ENCODE results near the gene DISP2.

Gene DISP2

DNA sequence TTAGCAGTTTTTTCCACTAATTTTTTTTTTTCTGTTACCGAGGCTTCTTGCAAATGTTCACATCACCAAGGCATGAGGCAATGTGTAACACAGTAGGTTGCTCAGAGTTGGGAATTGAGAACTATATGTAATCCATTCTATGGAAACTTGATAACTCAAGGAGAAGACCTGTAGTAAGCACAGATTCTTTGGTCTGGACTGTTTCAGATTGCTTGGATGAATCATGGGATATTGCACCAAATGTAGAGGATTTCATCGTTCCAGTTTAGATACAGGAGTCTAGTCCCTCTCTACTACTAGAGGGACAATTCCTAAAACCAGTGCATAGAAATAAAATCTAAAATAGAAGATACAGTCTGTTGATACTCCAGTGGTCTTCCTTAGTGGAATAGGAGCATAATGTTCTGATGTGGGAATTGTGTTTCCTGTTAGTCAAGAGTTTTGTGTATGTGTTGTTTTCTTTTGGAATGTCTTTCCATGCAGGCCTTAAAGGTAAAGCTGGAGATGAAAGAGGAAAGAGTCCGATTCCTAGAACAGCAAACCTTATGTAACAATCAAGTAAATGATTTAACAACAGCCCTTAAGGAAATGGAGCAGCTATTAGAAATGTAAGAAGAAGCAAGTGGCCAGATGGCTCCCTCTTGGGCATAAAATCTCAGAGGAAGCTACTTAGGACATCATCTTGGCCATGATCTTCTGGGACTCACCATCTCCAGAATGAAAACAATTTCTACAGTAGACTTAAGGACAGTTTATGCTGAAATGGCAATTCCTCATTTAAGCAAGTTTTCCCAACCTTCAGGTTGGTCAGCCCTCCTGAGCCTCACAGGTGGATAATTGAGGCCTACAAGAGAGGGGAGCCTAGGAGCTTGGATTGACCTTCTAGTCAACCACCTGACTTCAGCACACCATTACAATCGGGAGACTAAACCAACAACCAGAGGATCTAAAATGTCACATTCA is 35.2 kb downstream of the DISP2 start:
- no peak for DNase-seq

GRCh38 chr15:40397688-40398412 is 39.8 kb downstream of the DISP2 start:
- DNase-seq = no peak

DNA sequence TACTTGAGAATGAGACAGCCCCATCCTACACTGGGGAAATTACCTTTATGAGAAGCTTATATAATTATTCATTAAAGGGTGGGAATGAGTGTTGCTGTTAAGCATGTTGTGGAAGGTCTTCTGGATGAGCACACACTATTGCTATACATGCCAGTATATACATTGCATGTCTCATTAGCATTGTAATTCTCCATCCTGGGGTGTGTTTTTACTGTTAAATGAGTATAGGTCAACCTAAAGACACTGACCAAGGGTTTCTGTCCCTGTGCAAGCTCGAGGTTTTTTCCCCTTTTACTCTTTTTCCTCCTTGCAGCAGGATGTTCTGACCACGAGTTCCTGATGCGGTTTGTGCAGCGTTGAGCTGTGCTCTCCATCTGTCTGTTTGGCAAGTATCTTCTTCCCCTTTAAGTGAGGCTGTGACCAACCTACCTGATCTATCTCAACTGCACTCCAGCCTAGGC is 40.4 kb downstream of the DISP2 start:
- DNase-seq = no peak

DNA sequence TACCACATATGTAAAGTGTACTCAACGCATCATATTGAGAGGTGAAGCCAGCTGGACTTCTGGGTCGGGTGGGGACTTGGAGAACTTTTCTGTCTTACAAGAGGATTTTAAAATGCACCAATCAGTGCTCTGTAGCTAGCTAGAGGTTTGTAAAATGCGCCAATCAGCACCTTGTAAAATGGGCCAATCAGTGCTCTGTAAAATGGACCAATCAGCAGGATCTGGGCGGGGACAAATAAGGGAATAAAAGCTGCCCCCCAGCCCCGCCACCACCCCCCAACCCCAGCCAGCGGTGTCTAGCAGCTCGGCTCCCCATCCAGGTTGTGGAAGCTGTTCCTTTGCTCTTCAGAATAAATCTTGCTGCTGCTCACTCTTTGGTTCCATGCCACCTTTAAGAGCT is 41.4 kb downstream of the DISP2 start:
- no peak for DNase-seq

GRCh38 chr15:40405501-40406381 is 47.7 kb downstream of the DISP2 start, which contains the start of gene IVD:
IVD (plus strand) TSS chr15:40405795; CDS start chr15:40405828, 33 bp downstream.
- peak; percentile 89 for DNase-seq

DNA sequence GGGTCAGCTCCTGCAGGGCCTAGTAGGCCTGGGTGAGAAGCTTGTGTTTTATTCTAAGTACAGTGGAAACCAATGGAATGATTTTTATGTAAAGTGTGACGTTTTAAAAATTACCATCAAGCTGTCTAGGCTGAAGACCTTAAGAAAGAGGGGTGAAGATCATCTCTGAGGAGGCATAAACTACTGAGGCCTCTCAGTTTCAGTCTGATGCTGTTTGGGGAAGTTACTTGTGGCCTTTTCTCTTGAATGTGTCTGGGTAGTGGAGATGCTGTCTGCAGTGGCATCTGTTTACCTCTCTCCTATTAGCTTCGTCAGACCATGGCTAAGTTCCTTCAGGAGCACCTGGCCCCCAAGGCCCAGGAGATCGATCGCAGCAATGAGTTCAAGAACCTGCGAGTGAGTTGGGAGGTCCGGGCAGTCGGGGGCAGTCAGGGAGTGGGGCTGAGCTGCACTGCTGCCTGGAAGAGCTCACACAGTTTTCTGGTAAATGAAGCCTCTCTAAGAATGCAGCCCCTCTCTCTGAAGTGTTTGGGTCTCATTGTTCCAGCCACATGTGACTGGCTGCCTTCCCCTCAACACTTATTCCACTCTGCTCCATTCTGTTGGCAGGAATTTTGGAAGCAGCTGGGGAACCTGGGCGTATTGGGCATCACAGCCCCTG is 49.4 kb downstream of the DISP2 start:
- no peak for DNase-seq

GRCh38 chr15:40409366-40409765 is 51.3 kb downstream of the DISP2 start:
- no peak for DNase-seq

- no peak for DNase-seq
These were observed 52.5 kb downstream of the DISP2 start for GRCh38 chr15:40410476-40410875.

GRCh38 chr15:40412095-40412759 is 54.2 kb downstream of the DISP2 start:
- no peak for DNase-seq

DNA sequence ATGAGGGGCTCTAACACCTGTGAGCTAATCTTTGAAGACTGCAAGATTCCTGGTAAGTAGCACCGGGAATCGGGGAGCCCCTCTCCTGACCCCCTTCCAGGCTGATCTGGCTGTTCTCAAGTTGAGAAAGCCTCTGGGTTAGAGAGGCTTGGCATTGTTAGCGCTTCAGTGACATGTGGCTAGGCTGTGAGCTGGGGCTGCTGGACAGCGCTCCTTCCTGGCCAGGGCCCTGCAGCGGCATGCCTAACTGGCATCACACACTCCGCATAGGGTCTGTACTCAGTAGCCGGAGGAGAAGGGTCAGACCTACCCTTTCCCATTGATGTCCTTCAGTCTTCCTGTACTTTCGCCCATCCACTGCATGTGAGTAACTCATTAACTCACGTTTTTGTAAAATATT is 55.0 kb downstream of the DISP2 start:
- no peak for DNase-seq

DNA sequence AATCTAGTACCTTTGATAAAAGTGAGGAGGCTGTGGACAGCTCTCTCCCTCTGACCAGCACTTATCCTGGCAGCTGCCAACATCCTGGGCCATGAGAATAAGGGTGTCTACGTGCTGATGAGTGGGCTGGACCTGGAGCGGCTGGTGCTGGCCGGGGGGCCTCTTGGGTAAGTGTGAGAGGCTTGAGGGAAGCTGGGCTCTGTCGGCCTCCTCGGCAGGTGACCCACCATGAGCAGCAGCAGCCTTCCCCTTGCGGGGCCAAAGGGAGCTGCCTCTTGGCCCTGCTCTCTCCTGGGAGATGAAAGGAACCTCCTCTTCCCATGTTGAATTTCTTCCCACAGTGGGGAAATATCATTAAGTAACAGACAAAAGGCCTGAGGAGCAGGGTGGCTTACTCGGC is 56.8 kb downstream of the DISP2 start:
- DNase-seq = no peak

DNA sequence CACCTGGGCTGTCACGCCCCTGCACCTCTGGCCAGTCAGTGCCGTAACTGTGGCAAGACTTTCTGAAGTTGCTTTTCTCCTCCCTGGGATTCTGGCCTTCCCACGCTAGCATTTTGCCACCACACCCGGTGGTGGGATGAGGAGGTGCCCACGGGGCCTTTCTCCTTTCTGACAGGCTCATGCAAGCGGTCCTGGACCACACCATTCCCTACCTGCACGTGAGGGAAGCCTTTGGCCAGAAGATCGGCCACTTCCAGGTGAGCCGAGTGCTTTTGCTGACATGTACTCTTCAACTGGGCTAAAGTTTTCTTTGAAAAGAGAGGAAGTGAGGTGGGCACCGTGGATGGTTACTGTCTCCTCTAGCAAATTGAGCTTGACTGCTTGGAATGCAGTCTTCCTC is 57.2 kb downstream of the DISP2 start:
- DNase-seq = no peak

DNA sequence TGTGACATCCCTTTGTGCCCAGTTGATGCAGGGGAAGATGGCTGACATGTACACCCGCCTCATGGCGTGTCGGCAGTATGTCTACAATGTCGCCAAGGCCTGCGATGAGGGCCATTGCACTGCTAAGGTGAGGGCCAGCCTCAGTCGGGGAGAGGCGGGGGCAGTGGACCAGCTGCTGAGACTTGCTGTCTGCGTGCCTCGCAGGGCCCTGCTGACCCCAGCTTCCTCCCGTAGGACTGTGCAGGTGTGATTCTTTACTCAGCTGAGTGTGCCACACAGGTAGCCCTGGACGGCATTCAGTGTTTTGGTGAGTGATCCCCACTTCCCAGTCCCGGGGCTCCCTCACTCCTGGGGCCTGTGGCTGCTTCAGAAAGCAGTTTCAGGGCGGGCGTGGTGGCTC is 58.0 kb downstream of the DISP2 start:
- no peak for DNase-seq

DNA sequence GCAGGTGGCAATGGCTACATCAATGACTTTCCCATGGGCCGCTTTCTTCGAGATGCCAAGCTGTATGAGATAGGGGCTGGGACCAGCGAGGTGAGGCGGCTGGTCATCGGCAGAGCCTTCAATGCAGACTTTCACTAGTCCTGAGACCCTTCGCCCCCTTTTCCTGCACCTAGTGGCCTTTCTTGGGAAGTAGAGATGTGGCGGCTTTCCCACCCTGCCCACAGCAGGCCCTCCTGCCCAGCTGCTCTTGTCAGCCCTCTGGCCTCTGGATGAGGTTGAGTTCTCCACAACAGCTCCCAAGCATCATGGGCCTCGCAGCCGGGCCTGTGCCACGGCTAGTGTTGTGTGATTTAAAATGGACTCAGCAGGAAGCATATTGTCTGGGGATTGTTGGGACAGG is 60.1 kb downstream of the DISP2 start:
- DNase-seq = no peak

DNA sequence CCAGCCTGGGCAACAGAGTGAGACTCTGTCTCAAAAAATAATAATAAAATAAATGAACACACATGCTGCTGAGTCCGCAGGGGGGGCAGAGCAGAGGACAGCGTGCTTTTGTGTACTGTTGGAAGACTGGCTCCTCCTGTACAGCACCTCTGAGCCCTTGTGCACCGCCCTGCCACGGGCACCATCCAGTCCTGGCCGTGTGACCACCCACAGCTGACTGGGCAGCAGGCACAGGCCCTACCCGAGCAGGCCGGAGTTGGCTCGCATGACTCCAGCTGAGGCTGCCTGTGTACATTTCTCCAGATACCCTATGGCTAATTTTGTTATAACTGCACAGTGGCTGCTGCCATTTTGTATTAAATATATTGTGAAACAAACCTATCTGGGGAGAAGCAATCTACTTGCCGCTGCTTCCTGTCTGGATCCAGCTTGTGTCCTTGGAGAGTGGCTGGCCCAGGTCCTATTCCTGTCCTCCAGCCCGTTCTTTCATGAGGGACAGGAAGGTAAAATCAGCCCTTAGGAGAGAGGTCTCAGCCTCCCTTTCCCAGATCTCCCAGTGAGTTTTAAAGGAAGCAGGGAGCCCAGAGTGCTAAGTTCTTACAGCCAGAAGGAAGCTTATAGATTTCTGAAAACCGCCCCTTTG is 62.2 kb downstream of the DISP2 start:
- no peak for DNase-seq

- DNase-seq = peak; percentile 62
These were observed 62.8 kb downstream of the DISP2 start for GRCh38 chr15:40420793-40421192.

DNA sequence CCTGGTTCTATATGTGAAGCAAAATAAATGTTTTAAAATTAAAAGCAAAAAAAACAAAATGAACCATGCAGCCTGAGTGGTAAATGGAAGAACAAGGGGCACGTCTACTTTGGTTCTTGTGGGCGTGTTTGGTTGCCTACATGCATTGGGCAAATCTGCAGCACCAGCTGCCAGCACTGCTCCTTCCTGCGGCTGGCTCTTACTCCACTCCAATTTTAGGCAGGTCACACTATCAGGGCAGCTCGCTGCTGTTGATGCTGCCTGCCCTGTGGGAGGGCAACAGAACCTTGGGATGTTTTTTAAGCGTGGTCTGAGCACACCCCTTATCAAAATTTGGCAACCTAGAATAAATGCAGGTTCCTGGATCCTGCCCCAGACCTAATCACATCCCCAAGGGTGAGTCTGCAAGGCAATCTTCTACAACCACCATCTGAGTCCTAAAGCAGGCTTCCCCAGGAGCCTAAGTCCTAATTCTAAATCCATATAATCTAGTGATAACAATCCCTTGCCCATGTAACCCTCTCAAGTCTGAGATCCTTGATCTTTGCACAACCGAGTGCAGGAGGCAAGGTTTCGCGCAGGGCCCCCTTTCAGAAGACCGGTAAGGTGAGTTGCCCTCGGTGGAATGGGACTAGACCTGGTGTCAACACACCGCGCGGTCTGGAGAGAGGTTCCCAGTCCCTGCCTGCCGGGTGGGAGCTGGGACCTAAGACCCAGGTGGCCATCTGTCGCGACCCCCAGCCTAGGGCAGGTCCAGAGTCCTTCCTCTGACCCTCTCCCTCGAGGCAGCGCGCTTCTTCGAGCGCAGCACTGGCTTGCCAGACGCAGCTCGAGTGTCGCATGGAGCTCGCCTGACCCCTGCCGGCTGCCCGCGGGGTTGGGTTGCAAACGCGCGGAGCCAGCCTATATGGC is 63.5 kb downstream of the DISP2 start:
- DNase-seq = peak; percentile 25

- DNase-seq = no peak
These were observed 66.6 kb downstream of the DISP2 start for GRCh38 chr15:40424483-40425115.

- no peak for DNase-seq
These were observed 67.7 kb downstream of the DISP2 start for GRCh38 chr15:40425681-40426080.

DNA sequence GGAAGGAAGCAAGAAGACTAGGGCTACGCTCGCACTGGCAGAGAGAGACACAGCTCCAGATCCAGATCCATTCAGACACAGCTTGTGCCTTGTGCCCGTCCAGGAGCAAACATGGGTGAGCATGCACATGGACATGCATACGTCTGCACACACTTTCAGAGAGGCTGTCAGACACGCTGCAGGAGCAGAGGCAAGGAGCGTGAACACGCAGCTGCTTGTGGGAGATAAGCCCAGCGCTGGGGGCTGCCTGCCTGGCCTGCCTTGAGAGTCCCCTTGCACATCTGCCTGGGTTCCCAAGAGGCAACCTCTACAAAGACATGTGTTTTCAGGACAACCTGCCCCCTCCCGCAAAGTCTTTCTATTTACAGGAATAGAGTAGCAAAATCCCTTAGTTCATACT is 69.2 kb downstream of the DISP2 start:
- DNase-seq = no peak
